PC-9 (cell line): ENCODE results near the gene SLC8A2.

Experiments used
- EZH2 ChIP-seq: fragments of 200-600 bp; sonication (generic); IDR thresholded peaks from 2 replicates; pipeline ENCODE4 v1.8.0; 2017; ENCODE audit warnings: antibody characterized with exemption, low read depth
- TF ChIP-seq, protein P1 (sequence below): fragments of 200-600 bp; sonication (generic); conservative IDR thresholded peaks from 2 replicates; pipeline ENCODE4 v1.6.1; 2017; ENCODE audit warnings: mixed run types, antibody characterized with exemption, mild to moderate bottlenecking, moderate library complexity

DNA sequence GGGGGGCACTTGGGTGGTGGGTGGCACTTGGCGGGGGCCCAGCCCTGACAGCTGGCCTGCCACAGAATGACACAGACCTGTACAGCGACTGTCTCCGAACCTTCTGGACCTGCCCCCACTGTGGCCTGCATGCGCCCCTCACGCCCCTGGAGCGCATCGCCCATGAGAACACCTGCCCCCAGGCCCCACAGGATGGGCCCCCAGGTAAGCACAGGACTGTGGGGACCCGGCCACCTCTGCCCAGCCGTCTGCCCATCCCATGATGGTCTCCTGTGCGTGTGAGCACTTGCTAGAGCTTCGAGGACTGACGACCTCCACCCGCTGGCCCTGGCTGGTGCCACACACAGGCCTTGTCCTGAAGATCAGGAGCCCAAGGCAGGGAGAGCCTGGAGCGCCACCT, 90.6 kb downstream of the SLC8A2 start:
- TF ChIP-seq, protein P1, sequence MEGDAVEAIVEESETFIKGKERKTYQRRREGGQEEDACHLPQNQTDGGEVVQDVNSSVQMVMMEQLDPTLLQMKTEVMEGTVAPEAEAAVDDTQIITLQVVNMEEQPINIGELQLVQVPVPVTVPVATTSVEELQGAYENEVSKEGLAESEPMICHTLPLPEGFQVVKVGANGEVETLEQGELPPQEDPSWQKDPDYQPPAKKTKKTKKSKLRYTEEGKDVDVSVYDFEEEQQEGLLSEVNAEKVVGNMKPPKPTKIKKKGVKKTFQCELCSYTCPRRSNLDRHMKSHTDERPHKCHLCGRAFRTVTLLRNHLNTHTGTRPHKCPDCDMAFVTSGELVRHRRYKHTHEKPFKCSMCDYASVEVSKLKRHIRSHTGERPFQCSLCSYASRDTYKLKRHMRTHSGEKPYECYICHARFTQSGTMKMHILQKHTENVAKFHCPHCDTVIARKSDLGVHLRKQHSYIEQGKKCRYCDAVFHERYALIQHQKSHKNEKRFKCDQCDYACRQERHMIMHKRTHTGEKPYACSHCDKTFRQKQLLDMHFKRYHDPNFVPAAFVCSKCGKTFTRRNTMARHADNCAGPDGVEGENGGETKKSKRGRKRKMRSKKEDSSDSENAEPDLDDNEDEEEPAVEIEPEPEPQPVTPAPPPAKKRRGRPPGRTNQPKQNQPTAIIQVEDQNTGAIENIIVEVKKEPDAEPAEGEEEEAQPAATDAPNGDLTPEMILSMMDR = no peak
- no peak for TF ChIP-seq EZH2
